Epidermal melanocyte (primary cell): Measurements from ENCODE around the gene XIRP2.
A peak's percentile ranks its signal among the peaks of the same experiment; 100 is the strongest.

Experiments
- DNase-seq: peaks from one replicate; pipeline ENCODE4 v3.0.0; 2011; ENCODE audit warnings: low spot score; ENCODE audit not compliant: insufficient read length

The XIRP2 gene

GRCh38 chr2:167132906-167133555 lies 244.8 kb downstream of the XIRP2 start:
- no peak for DNase-seq

GRCh38 chr2:167133614-167134013 lies 245.3 kb downstream of the XIRP2 start:
- no peak for DNase-seq

GRCh38 chr2:167134381-167135072 lies 246.2 kb downstream of the XIRP2 start:
- no peak for DNase-seq

- no peak for DNase-seq
Observed at GRCh38 chr2:167135706-167136105, 247.4 kb downstream of the XIRP2 start.

- DNase-seq = no peak
Observed at GRCh38 chr2:167136879-167137596, 248.8 kb downstream of the XIRP2 start.

- no peak for DNase-seq
Observed at GRCh38 chr2:167140330-167140729, 252.1 kb downstream of the XIRP2 start.

GRCh38 chr2:167140767-167141166 lies 252.5 kb downstream of the XIRP2 start:
- peak; percentile 31 for DNase-seq

GRCh38 chr2:167142554-167142953 lies 254.3 kb downstream of the XIRP2 start:
- DNase-seq = no peak

GRCh38 chr2:167144179-167144898 lies 256.1 kb downstream of the XIRP2 start:
- DNase-seq = no peak

- DNase-seq = no peak
Observed at GRCh38 chr2:167147271-167147941, 259.1 kb downstream of the XIRP2 start.

- DNase-seq = no peak
Observed at GRCh38 chr2:167151894-167152293, 263.6 kb downstream of the XIRP2 start.

GRCh38 chr2:167157523-167157922 lies 269.2 kb downstream of the XIRP2 start:
- no peak for DNase-seq

- no peak for DNase-seq
Observed at GRCh38 chr2:167177196-167177595, 288.9 kb downstream of the XIRP2 start.

- no peak for DNase-seq
Observed at GRCh38 chr2:167181134-167181533, 292.9 kb downstream of the XIRP2 start.

GRCh38 chr2:167181688-167182087 lies 293.4 kb downstream of the XIRP2 start:
- DNase-seq = no peak

- DNase-seq = no peak
Observed at GRCh38 chr2:167182403-167182802, 294.1 kb downstream of the XIRP2 start.

- DNase-seq = no peak
Observed at GRCh38 chr2:167183931-167184330, 295.7 kb downstream of the XIRP2 start.

GRCh38 chr2:167186465-167186864 lies 298.2 kb downstream of the XIRP2 start:
- DNase-seq = no peak

- DNase-seq = no peak
Observed at GRCh38 chr2:167187049-167187727, 298.9 kb downstream of the XIRP2 start.
